ENCODE data around the gene VMP1.
A peak's percentile ranks its signal among the peaks of the same experiment; 100 is the strongest.

VMP1 gene

DNA sequence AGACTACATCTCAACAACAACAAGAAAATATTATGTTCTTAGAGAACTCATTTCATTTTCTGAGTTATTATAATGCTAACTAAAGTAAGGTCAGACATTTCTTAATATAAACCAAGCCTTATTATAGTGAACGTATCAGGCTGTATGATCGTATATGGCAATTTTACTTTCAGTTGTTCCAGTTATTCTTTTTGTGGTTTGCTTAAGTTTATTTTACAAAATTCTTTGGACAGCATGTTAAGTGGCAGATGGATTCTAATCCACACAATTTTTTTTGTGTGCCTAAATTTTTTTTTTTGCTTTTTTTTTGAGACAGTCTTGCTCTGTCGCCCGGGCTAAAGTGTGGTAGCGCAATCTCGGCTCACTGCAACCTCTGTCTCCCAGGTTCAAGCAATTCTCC lies 59.0 kb downstream of the VMP1 start:
- no peaks in the 10 kb centered on the region for H3K9me3 ChIP-seq (ENCODE audit: control extremely low read depth in 1 of 5, control insufficient read depth in 4 of 5, insufficient read depth in 2 of 5, low read depth in 1 of 5, low read length in 4 of 5)
- ChIA-PET POLR2A (no interaction called here), CTCF (no interaction called here)
- peaks cover 5 to 43% (median 18%) of the 10 kb centered on the region in 4 experiments for H3K4me1 ChIP-seq (ENCODE audit: control extremely low read depth in 1 of 4, control insufficient read depth in 4 of 4, insufficient read depth in 4 of 4, low read length in 3 of 4)
- no peaks in the 10 kb centered on the region for H3K27me3 ChIP-seq (replicated peaks in 2 of 5; ENCODE audit: control insufficient read depth in 4 of 5, insufficient read depth in 5 of 5, low read length in 4 of 5)
- 100% methylated on average over 2 of the region's 6 CpGs for WGBS (ENCODE audit: insufficient coverage)
- no peak overlapping the region for H3K4me3 ChIP-seq (ENCODE audit: control insufficient read depth in 1 of 7, extremely low read depth in 1 of 7, insufficient read depth in 4 of 7, low read depth in 2 of 7, low read length in 6 of 7)
- no peak for DNase-seq
- H3K36me3 ChIP-seq (ENCODE audit: control insufficient read depth in 4 of 4, insufficient read depth in 4 of 4, low read length in 3 of 4), result peaks cover 2 to 11% (median 5%) of the 10 kb centered on the region in 4 experiments
- no peak overlapping the region for H3K27ac ChIP-seq (ENCODE audit: insufficient read depth in 1 of 2, low read depth in 1 of 2, low read length in 2 of 2, poor library complexity in 1 of 2, severe bottlenecking in 2 of 2)

DNA sequence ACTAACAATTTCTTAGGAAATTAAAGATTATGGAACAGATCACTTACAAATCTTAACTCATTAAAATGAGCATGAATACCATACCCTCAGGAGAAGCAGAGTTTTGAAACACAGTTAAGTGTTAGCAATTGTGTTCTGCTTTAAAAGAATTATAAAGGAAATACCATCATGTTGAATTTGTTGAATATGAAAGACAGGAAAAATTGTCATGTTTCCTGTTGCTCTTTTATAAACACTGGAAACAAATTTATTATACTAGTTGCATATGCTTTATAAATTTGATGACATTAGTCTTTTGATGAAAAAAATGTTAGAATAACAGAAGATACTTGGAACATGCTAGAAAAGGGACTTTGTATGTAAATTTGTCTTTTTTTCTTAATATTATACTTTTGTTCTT lies 59.7 kb downstream of the VMP1 start:
- Histone ChIP-seq H3K9me3 (ENCODE audit: control extremely low read depth in 1 of 5, control insufficient read depth in 4 of 5, insufficient read depth in 2 of 5, low read depth in 1 of 5, low read length in 4 of 5) (no peaks in the 10 kb centered on the region), H3K4me3 (ENCODE audit: control insufficient read depth in 1 of 7, extremely low read depth in 1 of 7, insufficient read depth in 4 of 7, low read depth in 2 of 7, low read length in 6 of 7) (no peak overlapping the region), H3K4me1 (ENCODE audit: control extremely low read depth in 1 of 4, control insufficient read depth in 4 of 4, insufficient read depth in 4 of 4, low read length in 3 of 4) (peaks cover 5 to 36% (median 15%) of the 10 kb centered on the region in 4 experiments), H3K36me3 (ENCODE audit: control insufficient read depth in 4 of 4, insufficient read depth in 4 of 4, low read length in 3 of 4) (peaks cover 2 to 11% (median 5%) of the 10 kb centered on the region in 4 experiments), H3K27me3 (replicated peaks in 2 of 5; ENCODE audit: control insufficient read depth in 4 of 5, insufficient read depth in 5 of 5, low read length in 4 of 5) (no peaks in the 10 kb centered on the region), H3K27ac (ENCODE audit: insufficient read depth in 1 of 2, low read depth in 1 of 2, low read length in 2 of 2, poor library complexity in 1 of 2, severe bottlenecking in 2 of 2) (no peak overlapping the region)
- ChIA-PET POLR2A (no interaction called here), CTCF (no interaction called here)
- no peak for DNase-seq

DNA sequence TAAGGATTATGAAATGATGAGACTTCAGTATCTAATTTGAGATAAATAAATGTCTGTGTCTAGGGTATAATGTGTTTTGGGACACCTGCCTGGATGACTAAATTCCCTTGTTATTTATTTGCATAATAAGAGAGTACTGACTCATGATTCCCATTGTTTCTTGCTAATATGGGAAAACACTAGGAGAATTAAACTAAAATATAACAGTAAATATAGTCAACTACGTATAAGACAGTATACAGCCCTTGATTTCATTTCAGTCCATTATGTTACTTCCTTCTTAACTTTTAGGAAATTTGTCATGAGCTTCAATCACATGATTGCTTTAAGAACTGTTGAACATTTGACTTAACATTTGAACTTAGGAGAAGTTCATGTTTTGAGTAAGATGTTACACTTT lies 62.4 kb downstream of the VMP1 start:
- WGBS (ENCODE audit: insufficient coverage), result no CpG with 5 or more reads among the region's 1 CpG
- Histone ChIP-seq H3K27me3 (replicated peaks in 2 of 5; ENCODE audit: control insufficient read depth in 4 of 5, insufficient read depth in 5 of 5, low read length in 4 of 5) (no peaks in the 10 kb centered on the region), H3K4me1 (ENCODE audit: control extremely low read depth in 1 of 4, control insufficient read depth in 4 of 4, insufficient read depth in 4 of 4, low read length in 3 of 4) (peaks cover 5 to 17% (median 11%) of the 10 kb centered on the region in 4 experiments), H3K9me3 (ENCODE audit: control extremely low read depth in 1 of 5, control insufficient read depth in 4 of 5, insufficient read depth in 2 of 5, low read depth in 1 of 5, low read length in 4 of 5) (no peaks in the 10 kb centered on the region), H3K36me3 (ENCODE audit: control insufficient read depth in 4 of 4, insufficient read depth in 4 of 4, low read length in 3 of 4) (peaks cover 4 to 19% (median 10%) of the 10 kb centered on the region in 4 experiments), H3K27ac (ENCODE audit: insufficient read depth in 1 of 2, low read depth in 1 of 2, low read length in 2 of 2, poor library complexity in 1 of 2, severe bottlenecking in 2 of 2) (peak overlapping the region in 1 of 2 experiments; percentile 32), H3K4me3 (ENCODE audit: control insufficient read depth in 1 of 7, extremely low read depth in 1 of 7, insufficient read depth in 4 of 7, low read depth in 2 of 7, low read length in 6 of 7) (peak overlapping the region in 1 of 7 experiments; percentile 0)
- ChIA-PET CTCF (interaction anchor here (1.0 to 1.8 kb wide), 4 partner anchors 9 to 59 kb away, joined by 3 to 6 read pairs (median 6); no protein-coding TSS in a partner anchor), POLR2A (no interaction called here)
- peak in 1 of 3 donors; percentile 53 for DNase-seq

DNA sequence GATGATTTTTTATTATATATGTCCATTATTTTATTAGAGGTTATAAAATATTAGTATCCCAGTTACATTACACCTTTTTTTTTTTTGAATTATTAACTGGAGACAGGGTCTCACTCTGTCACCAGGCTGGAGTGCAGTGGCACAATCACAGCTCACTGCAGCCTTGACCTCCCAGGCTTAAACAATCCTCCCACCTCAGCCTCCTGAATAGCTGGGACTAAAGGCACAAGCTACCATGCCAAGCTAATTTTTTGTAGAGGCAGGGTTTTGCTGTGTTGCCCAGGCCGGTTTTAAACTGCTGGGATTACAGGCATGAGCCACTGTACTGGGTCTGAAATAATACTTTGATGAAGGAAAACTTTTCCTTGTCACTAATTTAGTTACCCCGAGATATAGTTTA lies 63.6 kb downstream of the VMP1 start:
- ChIA-PET POLR2A (no interaction called here), CTCF (interaction anchor here (1.0 to 1.8 kb wide), 4 partner anchors 15 to 88 kb away, joined by 3 to 8 read pairs (median 4); no protein-coding TSS in a partner anchor)
- Histone ChIP-seq H3K27ac (ENCODE audit: insufficient read depth in 1 of 2, low read depth in 1 of 2, low read length in 2 of 2, poor library complexity in 1 of 2, severe bottlenecking in 2 of 2) (no peak overlapping the region), H3K4me1 (ENCODE audit: control extremely low read depth in 1 of 4, control insufficient read depth in 4 of 4, insufficient read depth in 4 of 4, low read length in 3 of 4) (peaks cover 5 to 17% (median 11%) of the 10 kb centered on the region in 4 experiments), H3K36me3 (ENCODE audit: control insufficient read depth in 4 of 4, insufficient read depth in 4 of 4, low read length in 3 of 4) (peaks cover 5 to 20% (median 13%) of the 10 kb centered on the region in 4 experiments), H3K27me3 (replicated peaks in 2 of 5; ENCODE audit: control insufficient read depth in 4 of 5, insufficient read depth in 5 of 5, low read length in 4 of 5) (no peaks in the 10 kb centered on the region), H3K9me3 (ENCODE audit: control extremely low read depth in 1 of 5, control insufficient read depth in 4 of 5, insufficient read depth in 2 of 5, low read depth in 1 of 5, low read length in 4 of 5) (peaks cover 0 to under 1% (median 0%) of the 10 kb centered on the region in 5 experiments), H3K4me3 (ENCODE audit: control insufficient read depth in 1 of 7, extremely low read depth in 1 of 7, insufficient read depth in 4 of 7, low read depth in 2 of 7, low read length in 6 of 7) (no peak overlapping the region)
- no CpG with 5 or more reads among the region's 2 CpGs for WGBS (ENCODE audit: insufficient coverage)
- no peak for DNase-seq

DNA sequence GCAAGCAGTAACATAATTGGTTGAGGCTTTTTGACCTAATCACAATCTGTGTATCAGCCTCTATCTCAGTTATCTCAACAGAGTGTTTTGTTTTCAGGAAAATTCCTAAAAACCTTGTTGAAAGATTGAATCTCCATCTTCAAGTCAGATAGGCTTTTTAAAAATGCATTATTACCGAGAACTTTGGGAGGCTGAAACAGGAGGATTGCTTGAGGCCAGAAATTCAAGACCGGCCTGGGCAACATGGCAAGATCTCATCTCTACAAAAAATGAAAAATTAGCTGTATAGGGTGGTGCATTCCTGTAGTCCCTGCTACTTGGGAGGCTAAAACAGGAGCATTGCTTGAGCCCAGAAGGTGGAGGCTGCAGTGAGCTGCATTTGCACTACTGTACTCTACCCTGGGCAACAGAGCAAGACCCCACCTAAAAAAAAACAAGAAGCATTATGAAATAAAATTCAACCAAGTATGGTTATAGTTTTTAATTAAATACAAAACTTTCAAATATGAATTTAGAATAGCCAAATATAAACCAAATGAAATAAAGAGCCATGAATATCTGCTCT lies 68.4 kb downstream of the VMP1 start:
- H3K36me3 ChIP-seq (ENCODE audit: control insufficient read depth in 4 of 4, insufficient read depth in 4 of 4, low read length in 3 of 4), result peaks cover 15 to 33% (median 23%) of the 10 kb centered on the region in 4 experiments
- no peaks in the 10 kb centered on the region for H3K27me3 ChIP-seq (replicated peaks in 2 of 5; ENCODE audit: control insufficient read depth in 4 of 5, insufficient read depth in 5 of 5, low read length in 4 of 5)
- ChIA-PET POLR2A (no interaction called here), CTCF (no interaction called here)
- no peak overlapping the region for H3K4me3 ChIP-seq (ENCODE audit: control insufficient read depth in 1 of 7, extremely low read depth in 1 of 7, insufficient read depth in 4 of 7, low read depth in 2 of 7, low read length in 6 of 7)
- peaks cover 0 to 8% (median 5%) of the 10 kb centered on the region in 5 experiments for H3K9me3 ChIP-seq (ENCODE audit: control extremely low read depth in 1 of 5, control insufficient read depth in 4 of 5, insufficient read depth in 2 of 5, low read depth in 1 of 5, low read length in 4 of 5)
- H3K4me1 ChIP-seq (ENCODE audit: control extremely low read depth in 1 of 4, control insufficient read depth in 4 of 4, insufficient read depth in 4 of 4, low read length in 3 of 4), result peaks cover 0 to 7% (median under 1%) of the 10 kb centered on the region in 4 experiments
- WGBS (ENCODE audit: insufficient coverage), result no CpG with 5 or more reads among the region's 2 CpGs
- DNase-seq, result no peak
- no peak overlapping the region for H3K27ac ChIP-seq (ENCODE audit: insufficient read depth in 1 of 2, low read depth in 1 of 2, low read length in 2 of 2, poor library complexity in 1 of 2, severe bottlenecking in 2 of 2)

DNA sequence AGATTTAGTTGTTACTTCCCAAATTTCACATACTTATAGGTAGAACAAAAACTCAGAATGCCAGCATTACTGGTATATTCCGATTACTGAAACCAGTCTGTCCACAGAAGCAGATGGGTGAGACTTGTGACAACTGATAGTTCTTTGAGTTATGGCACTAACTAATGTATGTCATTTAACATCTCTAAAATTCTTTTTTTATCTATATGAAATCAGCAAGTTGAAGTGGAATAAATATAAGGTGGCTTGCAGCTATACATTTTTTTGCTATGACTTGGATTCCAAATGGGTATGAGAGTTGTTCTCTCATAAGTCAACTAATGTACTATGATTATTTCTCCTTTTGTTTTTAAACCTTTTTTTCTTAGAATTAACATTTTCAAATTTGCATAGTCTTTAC lies 69.1 kb downstream of the VMP1 start:
- Histone ChIP-seq H3K27ac (ENCODE audit: insufficient read depth in 1 of 2, low read depth in 1 of 2, low read length in 2 of 2, poor library complexity in 1 of 2, severe bottlenecking in 2 of 2) (no peak overlapping the region), H3K36me3 (ENCODE audit: control insufficient read depth in 4 of 4, insufficient read depth in 4 of 4, low read length in 3 of 4) (peaks cover 15 to 33% (median 23%) of the 10 kb centered on the region in 4 experiments), H3K9me3 (ENCODE audit: control extremely low read depth in 1 of 5, control insufficient read depth in 4 of 5, insufficient read depth in 2 of 5, low read depth in 1 of 5, low read length in 4 of 5) (peaks cover 0 to 8% (median 5%) of the 10 kb centered on the region in 5 experiments), H3K4me3 (ENCODE audit: control insufficient read depth in 1 of 7, extremely low read depth in 1 of 7, insufficient read depth in 4 of 7, low read depth in 2 of 7, low read length in 6 of 7) (no peak overlapping the region), H3K4me1 (ENCODE audit: control extremely low read depth in 1 of 4, control insufficient read depth in 4 of 4, insufficient read depth in 4 of 4, low read length in 3 of 4) (peaks cover 0 to 4% (median 0%) of the 10 kb centered on the region in 4 experiments), H3K27me3 (replicated peaks in 2 of 5; ENCODE audit: control insufficient read depth in 4 of 5, insufficient read depth in 5 of 5, low read length in 4 of 5) (no peaks in the 10 kb centered on the region)
- no peak for DNase-seq
- CTCF ChIA-PET, result interaction anchor here (1.8 kb wide), 1 partner anchor 83 kb away, joined by 3 read pairs; no protein-coding TSS in a partner anchor
- no CpG with 5 or more reads among the region's 1 CpG for WGBS (ENCODE audit: insufficient coverage)
- POLR2A ChIA-PET, result no interaction called here

DNA sequence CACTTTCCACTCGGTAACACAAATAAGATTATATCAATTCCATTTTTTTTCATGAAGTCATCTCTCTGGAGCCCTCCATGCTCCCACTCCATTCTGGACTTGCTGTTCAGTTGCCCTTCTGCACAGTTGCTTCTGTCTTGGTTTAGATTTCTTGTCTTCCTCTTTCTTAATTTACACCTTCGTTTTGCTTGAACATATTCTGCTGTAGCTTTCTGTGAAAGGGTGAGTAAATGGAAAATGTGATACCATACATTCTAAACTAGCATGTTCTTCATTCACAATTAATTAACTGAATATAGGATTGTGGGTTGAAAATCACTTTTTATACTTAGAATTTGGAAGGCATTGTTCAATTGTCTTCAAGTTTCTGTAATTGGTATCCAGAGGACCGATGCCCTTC lies 69.6 kb downstream of the VMP1 start:
- Histone ChIP-seq H3K9me3 (ENCODE audit: control extremely low read depth in 1 of 5, control insufficient read depth in 4 of 5, insufficient read depth in 2 of 5, low read depth in 1 of 5, low read length in 4 of 5) (peaks cover 0 to 8% (median 5%) of the 10 kb centered on the region in 5 experiments), H3K27ac (ENCODE audit: insufficient read depth in 1 of 2, low read depth in 1 of 2, low read length in 2 of 2, poor library complexity in 1 of 2, severe bottlenecking in 2 of 2) (no peak overlapping the region), H3K4me3 (ENCODE audit: control insufficient read depth in 1 of 7, extremely low read depth in 1 of 7, insufficient read depth in 4 of 7, low read depth in 2 of 7, low read length in 6 of 7) (no peak overlapping the region), H3K27me3 (replicated peaks in 2 of 5; ENCODE audit: control insufficient read depth in 4 of 5, insufficient read depth in 5 of 5, low read length in 4 of 5) (no peaks in the 10 kb centered on the region), H3K36me3 (ENCODE audit: control insufficient read depth in 4 of 4, insufficient read depth in 4 of 4, low read length in 3 of 4) (peaks cover 15 to 33% (median 23%) of the 10 kb centered on the region in 4 experiments), H3K4me1 (ENCODE audit: control extremely low read depth in 1 of 4, control insufficient read depth in 4 of 4, insufficient read depth in 4 of 4, low read length in 3 of 4) (peaks cover 0 to 4% (median 0%) of the 10 kb centered on the region in 4 experiments)
- 100% methylated on average over 1 of the region's 3 CpGs for WGBS (ENCODE audit: insufficient coverage)
- DNase-seq, result no peak
- ChIA-PET POLR2A (no interaction called here), CTCF (interaction anchor here (1.8 kb wide), 1 partner anchor 83 kb away, joined by 3 read pairs; no protein-coding TSS in a partner anchor)
